HepG2 (cell line): ENCODE data around the gene GON7. TPM values are rescaled to one million over a fixed set of nuclear protein-coding genes. Genes with fewer than 3 reads are reported as not detected.

Experiments
- ARNTL ChIP-seq: sonication (generic); formaldehyde crosslinking; IDR thresholded peaks from 2 replicates; pipeline ENCODE4 v1.4.0; 2020; ENCODE audit warnings: mild to moderate bottlenecking, missing genetic modification reagents
- BRD4 ChIP-seq: sonication (generic); formaldehyde crosslinking; IDR thresholded peaks from 2 replicates; pipeline ENCODE4 v1.4.0; 2020; ENCODE audit warnings: missing genetic modification reagents
- CREBL2 ChIP-seq: sonication (generic); formaldehyde crosslinking; IDR thresholded peaks from 2 replicates; pipeline ENCODE4 v1.8.1; 2023; ENCODE audit warnings: missing genetic modification reagents, mild to moderate bottlenecking, borderline replicate concordance
- CTCF ChIP-seq: sonication (generic); formaldehyde crosslinking; IDR thresholded peaks from 2 replicates; pipeline ENCODE4 v1.5.0; 2020; ENCODE audit warnings: mild to moderate bottlenecking, missing genetic modification reagents, moderate library complexity
- ETV6 ChIP-seq: sonication (generic); formaldehyde crosslinking; conservative IDR thresholded peaks from 2 replicates; pipeline ENCODE4 v1.4.0; 2020; ENCODE audit warnings: missing genetic modification reagents
- HMGA1 ChIP-seq: sonication (generic); formaldehyde crosslinking; conservative IDR thresholded peaks from 2 replicates; pipeline ENCODE4 v1.4.0; 2020; ENCODE audit warnings: missing genetic modification reagents
- KAT7 ChIP-seq: IDR thresholded peaks from 2 replicates; pipeline ENCODE4 v1.6.1; 2018; ENCODE audit warnings: borderline replicate concordance, missing compliant biosample characterization
- KAT8 ChIP-seq: IDR thresholded peaks from 2 replicates; pipeline ENCODE4 v1.6.1; 2016; ENCODE audit warnings: missing genetic modification reagents, missing compliant biosample characterization
- MEF2D ChIP-seq: sonication (generic); formaldehyde crosslinking; IDR thresholded peaks from 2 replicates; pipeline ENCODE4 v1.5.1; 2020; ENCODE audit warnings: mild to moderate bottlenecking, missing genetic modification reagents
- MTA1 ChIP-seq: sonication (generic); formaldehyde crosslinking; IDR thresholded peaks from 2 replicates; pipeline ENCODE4 v1.4.0; 2020; ENCODE audit warnings: missing genetic modification reagents, mild to moderate bottlenecking, borderline replicate concordance
- NR2C2 ChIP-seq: sonication (generic); formaldehyde crosslinking; IDR thresholded peaks from 2 replicates; pipeline ENCODE4 v1.4.0; 2020; ENCODE audit warnings: missing genetic modification reagents, mild to moderate bottlenecking, moderate library complexity, borderline replicate concordance
- TBX3 ChIP-seq: fragments of 450-650 bp; IDR thresholded peaks from 2 replicates; pipeline ENCODE4 v1.6.1; 2017; ENCODE audit warnings: antibody characterized with exemption, mild to moderate bottlenecking, inconsistent platforms, borderline replicate concordance
- TIGD3 ChIP-seq: sonication (generic); formaldehyde crosslinking; IDR thresholded peaks from 2 replicates; pipeline ENCODE4 v1.5.1; 2020; ENCODE audit warnings: mild to moderate bottlenecking, missing genetic modification reagents, borderline replicate concordance
- ZBTB43 ChIP-seq: sonication (generic); formaldehyde crosslinking; conservative IDR thresholded peaks from 2 replicates; pipeline ENCODE4 v1.4.0; 2020; ENCODE audit warnings: missing genetic modification reagents
- ZFP36L1 ChIP-seq: sonication (generic); formaldehyde crosslinking; IDR thresholded peaks from 2 replicates; pipeline ENCODE4 v1.8.0; 2022; ENCODE audit warnings: mild to moderate bottlenecking, missing genetic modification reagents, moderate library complexity
- ZNF331 ChIP-seq: sonication (generic); formaldehyde crosslinking; IDR thresholded peaks from 2 replicates; pipeline ENCODE4 v1.4.0; 2020; ENCODE audit warnings: missing genetic modification reagents
- ZNF33A ChIP-seq: sonication (generic); formaldehyde crosslinking; IDR thresholded peaks from 2 replicates; pipeline ENCODE4 v1.5.1; 2020; ENCODE audit warnings: missing genetic modification reagents, mild to moderate bottlenecking, moderate library complexity, borderline replicate concordance
- ZNF34 ChIP-seq: sonication (generic); formaldehyde crosslinking; IDR thresholded peaks from 2 replicates; pipeline ENCODE4 v1.4.0; 2020; ENCODE audit warnings: mild to moderate bottlenecking, missing genetic modification reagents, borderline replicate concordance
- ZNF557 ChIP-seq: sonication (generic); formaldehyde crosslinking; IDR thresholded peaks from 2 replicates; pipeline ENCODE4 v1.4.0; 2020; ENCODE audit warnings: missing genetic modification reagents
- ZNF710 ChIP-seq: sonication (generic); formaldehyde crosslinking; IDR thresholded peaks from 2 replicates; pipeline ENCODE4 v1.5.0; 2020; ENCODE audit warnings: mild to moderate bottlenecking, missing genetic modification reagents, borderline replicate concordance
- ZNF83 ChIP-seq: sonication (generic); formaldehyde crosslinking; IDR thresholded peaks from 2 replicates; pipeline ENCODE4 v1.4.0; 2020; ENCODE audit warnings: missing genetic modification reagents, mild to moderate bottlenecking, borderline replicate concordance
- ZSCAN22 ChIP-seq: sonication (generic); formaldehyde crosslinking; IDR thresholded peaks from 2 replicates; pipeline ENCODE4 v1.4.0; 2020; ENCODE audit warnings: mild to moderate bottlenecking, missing genetic modification reagents
- polyA plus RNA-seq, 8 experiments: library from polyadenylated mRNA; depleted of rRNA in 3 of 8; stranded (reverse) in 7 of 8; unstranded in 1 of 8; fragments of >200 nt; fragmentation: Illumina TruSeq in 4 of 8; extraction: Trizol in 4 of 8; gene quantifications; 2 replicates each; pipeline versions ENCODE4 v1.2.1 to v1.2.3, GENCODE V29; 2011 to 2016; ENCODE audit warnings: low read depth in 4 of 8, missing spikeins in 1 of 8, mixed read lengths in 1 of 8; ENCODE audit not compliant: insufficient read depth in 1 of 8
- total RNA-seq, 5 experiments: library from RNA; depleted of rRNA; stranded (reverse); fragments of >200 nt; fragmentation: Illumina TruSeq; extraction: Trizol; gene quantifications; 2 replicates each; pipeline ENCODE4 v1.2.3, GENCODE V29; 2016; ENCODE audit warnings: low read depth in 1 of 5

The GON7 gene
- total and polyA plus RNA-seq, 2 of the 13 experiments (the other 11 are each of a cell fraction or from before 2014, with no cell fraction given) = 11.9 to 28.0 TPM

GRCh38 chr14:93184391-93185348, 22.2 kb downstream of the GON7 start, which contains the start of the genes LYSET and MOAP1 (continued):
- TF ChIP-seq ZNF710 (CRISPR knock-in tag) = no peak
- no peak; the same call in 1 of the 2 replicates for TF ChIP-seq ZFP36L1 (CRISPR knock-in tag)
- peak; percentile 84; the same call in 1 of the 2 replicates for TF ChIP-seq BRD4
- peak; percentile 63 for TF ChIP-seq KAT7 (CRISPR knock-in tag)
- 0 out of 2 replicates have a peak, but pooled peaks have one; percentile 37 for TF ChIP-seq CREBL2 (CRISPR knock-in tag)
- TF ChIP-seq ZBTB43 (CRISPR knock-in tag) = peak; percentile 60
- peak; percentile 84 for TF ChIP-seq MTA1 (CRISPR knock-in tag)
- peak; percentile 76 for TF ChIP-seq ARNTL (CRISPR knock-in tag)
- TF ChIP-seq ZNF83 (CRISPR knock-in tag) = no peak; the same call in 1 of the 2 replicates
- TF ChIP-seq TIGD3 (CRISPR knock-in tag) = no peak
- TF ChIP-seq ZNF557 (CRISPR knock-in tag) = no peak
- TF ChIP-seq NR2C2 (CRISPR knock-in tag) = peak; percentile 13; the same call in 1 of the 2 replicates
- no peak for TF ChIP-seq HMGA1
- TF ChIP-seq ZSCAN22 (CRISPR knock-in tag) = 0 out of 2 replicates have a peak, but pooled peaks have one; percentile 44
- TF ChIP-seq ETV6 = 0 out of 2 replicates have a peak, but pooled peaks have one; percentile 16
- TF ChIP-seq MEF2D (CRISPR knock-in tag) = 0 out of 2 replicates have a peak, but pooled peaks have one; percentile 36
- no peak for TF ChIP-seq ZNF33A (CRISPR knock-in tag)
- peak; percentile 35; the same call in 1 of the 2 replicates for TF ChIP-seq CTCF (CRISPR knock-in tag)
- peak; percentile 65 for TF ChIP-seq KAT8
- no peak for TF ChIP-seq TBX3
- 0 out of 2 replicates have a peak, but pooled peaks have one; percentile 63 for TF ChIP-seq ZNF34 (CRISPR knock-in tag)
- TF ChIP-seq ZNF331 (CRISPR knock-in tag) = 0 out of 2 replicates have a peak, but pooled peaks have one; percentile 3
